Measurements from ENCODE around the gene ADAMTS19.

Gene ADAMTS19

GRCh38 chr5:129781594-129781993 is 321.5 kb downstream of the ADAMTS19 start:
- WGBS, 2 donors (ENCODE audit: extremely low coverage in 2 of 2, insufficient read length in 2 of 2, insufficient replicate concordance in 1 of 2): no CpG with 5 or more reads among the region's 2 CpGs
- no peak overlapping the region for H3K4me2 ChIP-seq (ENCODE audit: insufficient read depth, low read length, poor library complexity, severe bottlenecking)

More at GRCh38 chr5:129781594-129781993, 321.5 kb downstream of the ADAMTS19 start:
- no peak overlapping the region for H3K14ac ChIP-seq (ENCODE audit: low read length)
- no peak overlapping the region for H2AK5ac ChIP-seq (ENCODE audit: low read depth, low read length)
- H3K36me3 ChIP-seq (replicated peaks in 1 of 2; ENCODE audit: control insufficient read depth in 2 of 2, insufficient read depth in 2 of 2, low read length in 2 of 2): no peaks in the 10 kb centered on the region
- H3K23ac ChIP-seq (ENCODE audit: low read depth, low read length, poor library complexity): no peak overlapping the region
- no peak overlapping the region for H4K8ac ChIP-seq (ENCODE audit: low read depth, low read length)
- H2BK120ac ChIP-seq (ENCODE audit: low read depth, low read length): no peak overlapping the region
- no peak overlapping the region for H2BK12ac ChIP-seq (ENCODE audit: low read length)
- H3K4ac ChIP-seq (ENCODE audit: low read length): no peak overlapping the region
- H3K18ac ChIP-seq (ENCODE audit: low read length): no peak overlapping the region
- no peaks in the 10 kb centered on the region for H3K4me1 ChIP-seq (ENCODE audit: control insufficient read depth in 2 of 2, insufficient read depth in 1 of 2, low read depth in 1 of 2, low read length in 2 of 2)
- no peak overlapping the region for H2BK15ac ChIP-seq (ENCODE audit: low read length)
- H3K27me3 ChIP-seq (ENCODE audit: control insufficient read depth in 3 of 3, insufficient read depth in 3 of 3, low read depth in 1 of 3, low read length in 3 of 3): no peaks in the 10 kb centered on the region
- H3K9ac ChIP-seq (ENCODE audit: low read depth, low read length, poor library complexity): no peak overlapping the region
- no peaks in the 10 kb centered on the region for H3K79me1 ChIP-seq (ENCODE audit: low read depth, low read length)
- H3K9me3 ChIP-seq (replicated peaks in 1 of 2; ENCODE audit: control insufficient read depth in 2 of 2, insufficient read depth in 1 of 2, low read depth in 1 of 2, low read length in 2 of 2): no peaks in the 10 kb centered on the region
- no peak overlapping the region for H2AFZ ChIP-seq (ENCODE audit: low read length)
- H2BK5ac ChIP-seq (ENCODE audit: low read length): no peak overlapping the region
- no peak overlapping the region for H4K91ac ChIP-seq (ENCODE audit: low read depth, low read length, poor library complexity)
- DNase-seq (ENCODE audit: low spot score): no peak
- no peak overlapping the region for H3K4me3 ChIP-seq (ENCODE audit: low read length in 2 of 2)
- H3K27ac ChIP-seq (replicated peaks; ENCODE audit: low read length): no peak overlapping the region
